Neuronal stem cell (in vitro differentiated cells): ENCODE measurements around the gene MESD.

Experiments used
- DNase-seq: peaks from one replicate; pipeline ENCODE4 v3.0.0-alpha.2; 2013; ENCODE audit warnings: low spot score
- H2AFZ ChIP-seq: one replicate; pipeline ENCODE4 v1.6.1; 2013; ENCODE audit warnings: mild to moderate bottlenecking, low read length, inconsistent platforms
- H2AK5ac ChIP-seq: 2 replicates; pipeline ENCODE4 v1.6.1; 2013; ENCODE audit warnings: low read depth, mild to moderate bottlenecking, inconsistent platforms, low read length, moderate library complexity, mixed read lengths
- H2BK120ac ChIP-seq: 2 replicates; pipeline ENCODE4 v1.6.1; 2013; ENCODE audit warnings: low read depth, mild to moderate bottlenecking, inconsistent platforms, low read length, moderate library complexity, mixed read lengths
- H2BK12ac ChIP-seq: one replicate; pipeline ENCODE4 v1.6.1; 2013; ENCODE audit warnings: low read length, inconsistent platforms
- H2BK15ac ChIP-seq: 2 replicates; pipeline ENCODE4 v1.6.1; 2013; ENCODE audit warnings: mild to moderate bottlenecking, low read length, inconsistent platforms, mixed read lengths
- H2BK5ac ChIP-seq: one replicate; pipeline ENCODE4 v1.6.1; 2013; ENCODE audit warnings: inconsistent platforms, mild to moderate bottlenecking, low read length, moderate library complexity
- H3K14ac ChIP-seq: one replicate; pipeline ENCODE4 v1.6.1; 2013; ENCODE audit warnings: low read length, inconsistent platforms
- H3K18ac ChIP-seq: 2 replicates; pipeline ENCODE4 v1.6.1; 2013; ENCODE audit warnings: low read length, inconsistent platforms
- H3K23ac ChIP-seq: 2 replicates; pipeline ENCODE4 v1.6.1; 2013; ENCODE audit warnings: low read depth, mild to moderate bottlenecking, mixed read lengths, low read length, inconsistent platforms; ENCODE audit not compliant: poor library complexity
- H3K27ac ChIP-seq: replicated peaks from 3 replicates; pipeline ENCODE4 v1.5.1; 2013; ENCODE audit warnings: low read length, inconsistent platforms
- H3K27me3 ChIP-seq, 3 experiments: 2 replicates each; pipeline ENCODE4 v1.6.1; 2013; ENCODE audit warnings: low read length in 3 of 3, mild to moderate bottlenecking in 2 of 3, inconsistent platforms in 1 of 3, low read depth in 1 of 3, mixed read lengths in 1 of 3, moderate library complexity in 1 of 3; ENCODE audit not compliant: control insufficient read depth in 3 of 3, insufficient read depth in 3 of 3
- H3K36me3 ChIP-seq, 2 donors: replicated peaks in 1 of 2; 2 replicates each; pipeline ENCODE4 v1.6.1; 2013; ENCODE audit warnings: low read length in 2 of 2; ENCODE audit not compliant: control insufficient read depth in 2 of 2, insufficient read depth in 2 of 2
- H3K4ac ChIP-seq: 2 replicates; pipeline ENCODE4 v1.6.1; 2013; ENCODE audit warnings: inconsistent platforms, mild to moderate bottlenecking, low read length, moderate library complexity
- H3K4me1 ChIP-seq, 2 donors: 1 replicate in 1 of 2; 2 replicates in 1 of 2; pipeline ENCODE4 v1.6.1; 2013; ENCODE audit warnings: low read length in 2 of 2, low read depth in 1 of 2; ENCODE audit not compliant: control insufficient read depth in 2 of 2, insufficient read depth in 1 of 2
- H3K4me2 ChIP-seq: one replicate; pipeline ENCODE4 v1.6.1; 2013; ENCODE audit warnings: mild to moderate bottlenecking, low read length, inconsistent platforms; ENCODE audit not compliant: insufficient read depth, poor library complexity, severe bottlenecking
- H3K4me3 ChIP-seq, 2 donors: 2 replicates each; pipeline ENCODE4 v1.5.1; 2013; ENCODE audit warnings: low read length in 2 of 2, mild to moderate bottlenecking in 2 of 2, inconsistent platforms in 1 of 2, moderate library complexity in 1 of 2
- H3K79me1 ChIP-seq: one replicate; pipeline ENCODE4 v1.6.1; 2013; ENCODE audit warnings: low read depth, mild to moderate bottlenecking, inconsistent platforms, low read length, moderate library complexity
- H3K9ac ChIP-seq: one replicate; pipeline ENCODE4 v1.6.1; 2013; ENCODE audit warnings: mild to moderate bottlenecking, low read depth, low read length, inconsistent platforms; ENCODE audit not compliant: poor library complexity
- H3K9me3 ChIP-seq, 2 donors: replicated peaks in 1 of 2; 2 replicates each; pipeline versions ENCODE3 to v1.6.1; 2013; ENCODE audit warnings: low read length in 2 of 2, mild to moderate bottlenecking in 2 of 2, inconsistent platforms in 1 of 2, low read depth in 1 of 2, mixed read lengths in 1 of 2, moderate library complexity in 1 of 2; ENCODE audit not compliant: control insufficient read depth in 2 of 2, insufficient read depth in 1 of 2
- H4K8ac ChIP-seq: one replicate; pipeline ENCODE4 v1.6.1; 2013; ENCODE audit warnings: low read depth, mild to moderate bottlenecking, inconsistent platforms, low read length, moderate library complexity
- H4K91ac ChIP-seq: one replicate; pipeline ENCODE4 v1.6.1; 2013; ENCODE audit warnings: low read length, low read depth, mild to moderate bottlenecking, inconsistent platforms; ENCODE audit not compliant: poor library complexity
- WGBS, 2 donors: extraction: QIAGEN DNeasy Blood & Tissue Kit; methylation state at CpG; one replicate each; pipeline ENCODE4 v1.1.7; 2013; ENCODE audit warnings: missing lambda C conversion rate in 2 of 2, mixed read lengths in 1 of 2; ENCODE audit not compliant: insufficient read length in 2 of 2, insufficient replicate concordance in 1 of 2; ENCODE audit errors: extremely low coverage in 2 of 2; 5-methylcytosine and 5-hydroxymethylcytosine counted together

Gene MESD

DNA sequence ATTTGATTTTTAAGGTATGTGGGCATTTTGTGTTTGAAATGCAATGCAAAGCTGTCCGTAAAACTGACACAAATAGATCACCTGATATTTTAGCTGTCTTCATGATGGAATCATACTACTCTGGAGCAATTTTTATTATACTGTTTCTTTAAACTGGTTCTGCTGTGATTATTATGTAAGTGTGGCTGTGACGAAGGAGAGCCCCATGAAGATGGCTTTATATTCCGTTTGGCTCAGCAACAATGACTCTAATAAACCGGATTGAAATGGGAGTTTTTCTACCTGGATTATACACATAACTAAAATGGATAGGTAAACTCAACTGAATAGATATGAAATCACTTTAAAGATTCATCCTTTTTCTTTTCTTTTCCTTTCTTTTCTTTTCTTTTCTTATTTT is 20.5 kb upstream of the MESD start:
- H3K18ac ChIP-seq = no peak overlapping the region

DNA sequence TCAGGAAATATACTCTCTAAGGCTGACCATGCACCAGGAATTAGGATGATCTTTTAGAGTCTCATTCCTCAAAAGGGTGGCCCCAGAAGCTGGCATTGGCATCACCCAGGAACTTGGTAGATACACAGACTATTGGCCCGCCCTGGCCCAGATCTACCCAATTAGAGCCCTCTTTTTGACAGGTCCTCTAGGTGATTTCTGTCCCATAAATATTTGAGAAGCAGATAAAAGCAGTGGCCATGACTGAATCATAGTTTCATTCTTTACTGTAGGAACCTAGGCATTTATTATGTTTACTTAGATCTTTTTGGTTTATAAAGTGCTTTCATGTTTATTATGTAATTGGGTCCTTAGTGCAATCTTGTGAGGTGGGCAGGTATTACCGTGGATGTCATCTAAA is 18.7 kb upstream of the MESD start:
- no peaks in the 10 kb centered on the region for H3K27me3 ChIP-seq
- no peak overlapping the region for H2BK5ac ChIP-seq
- no peaks in the 10 kb centered on the region for H3K4me1 ChIP-seq
- no peak overlapping the region for H3K18ac ChIP-seq
- H2BK120ac ChIP-seq = no peak overlapping the region
- no peak overlapping the region for H2BK12ac ChIP-seq
- no peak overlapping the region for H3K9ac ChIP-seq
- H3K14ac ChIP-seq = no peak overlapping the region
- DNase-seq = no peak
- no peak overlapping the region for H3K23ac ChIP-seq
- no peak overlapping the region for H2BK15ac ChIP-seq
- H3K79me1 ChIP-seq = no peaks in the 10 kb centered on the region
- no peak overlapping the region for H3K4ac ChIP-seq
- H3K27ac ChIP-seq = no peak overlapping the region
- no peak overlapping the region for H4K91ac ChIP-seq
- no CpG with 5 or more reads among the region's 2 CpGs for WGBS, 2 donors
- no peak overlapping the region for H2AFZ ChIP-seq
- no peaks in the 10 kb centered on the region for H3K9me3 ChIP-seq
- H3K36me3 ChIP-seq = peaks cover 0 to 24% of the 10 kb centered on the region in 2 donors
- no peak overlapping the region for H3K4me2 ChIP-seq
- no peak overlapping the region for H4K8ac ChIP-seq
- H2AK5ac ChIP-seq = no peak overlapping the region
- H3K4me3 ChIP-seq = no peak overlapping the region

More for the DNA sequence above, 20.5 kb upstream of the MESD start:
- H3K9ac ChIP-seq = no peak overlapping the region
- H3K79me1 ChIP-seq = no peaks in the 10 kb centered on the region
- no peak overlapping the region for H2BK120ac ChIP-seq
- no peak for DNase-seq
- no CpG with 5 or more reads among the region's 4 CpGs for WGBS, 2 donors
- no peaks in the 10 kb centered on the region for H3K27me3 ChIP-seq
- H3K4me1 ChIP-seq = peaks cover 0 to 3% of the 10 kb centered on the region in 2 donors
- no peak overlapping the region for H3K4me3 ChIP-seq
- H4K8ac ChIP-seq = no peak overlapping the region
- no peak overlapping the region for H4K91ac ChIP-seq
- H2BK5ac ChIP-seq = no peak overlapping the region
- no peak overlapping the region for H2AK5ac ChIP-seq
- H3K9me3 ChIP-seq = no peaks in the 10 kb centered on the region
- H2AFZ ChIP-seq = no peak overlapping the region
- H3K27ac ChIP-seq = no peak overlapping the region
- H3K36me3 ChIP-seq = peaks cover 0 to 6% of the 10 kb centered on the region in 2 donors
- no peak overlapping the region for H2BK15ac ChIP-seq
- no peak overlapping the region for H3K23ac ChIP-seq
- H3K4me2 ChIP-seq = no peak overlapping the region
- no peak overlapping the region for H3K14ac ChIP-seq
- H3K4ac ChIP-seq = no peak overlapping the region
- H2BK12ac ChIP-seq = no peak overlapping the region

DNA sequence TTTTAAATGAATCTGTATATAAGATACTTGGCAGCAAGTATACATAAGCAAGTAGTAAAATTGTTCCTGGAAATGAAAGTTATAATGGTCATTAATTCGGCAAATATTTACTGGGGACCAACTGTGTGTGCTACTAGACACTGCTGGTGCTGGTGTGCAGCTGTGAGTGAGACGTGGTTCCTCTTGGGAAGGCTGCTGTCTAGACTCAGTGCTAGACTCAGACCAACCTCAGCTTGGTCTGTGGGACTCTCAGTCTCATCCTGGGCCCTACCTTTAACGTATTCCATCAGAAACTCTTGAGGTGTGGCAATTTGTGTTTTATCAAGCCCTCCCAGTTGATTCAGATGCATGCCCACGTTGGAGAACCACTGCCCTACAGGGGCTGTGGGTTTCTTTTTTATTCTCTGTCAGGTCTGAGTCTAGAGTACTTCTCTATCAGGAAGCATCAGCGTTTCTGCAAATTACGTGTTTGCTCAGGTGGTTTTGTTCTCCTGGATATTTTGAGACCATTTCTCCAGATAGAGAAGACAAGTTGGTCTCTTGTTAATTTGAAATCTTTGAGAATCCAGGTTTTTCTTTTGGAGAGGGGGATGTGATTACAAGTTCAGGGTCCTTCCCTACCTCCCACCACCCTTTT is 17.9 kb upstream of the MESD start:
- Histone ChIP-seq H3K4me2 (no peak overlapping the region), H2BK15ac (no peak overlapping the region), H3K18ac (no peak overlapping the region), H4K91ac (no peak overlapping the region), H2BK120ac (no peak overlapping the region), H3K4me1 (peaks cover 0 to 4% of the 10 kb centered on the region in 2 donors), H3K79me1 (peaks cover 6% of the 10 kb centered on the region), H2BK5ac (no peak overlapping the region), H2AFZ (no peak overlapping the region), H3K4ac (no peak overlapping the region), H3K23ac (no peak overlapping the region), H3K27me3 (peaks cover 0 to 2% (median 0%) of the 10 kb centered on the region in 3 experiments), H3K4me3 (no peak overlapping the region), H2AK5ac (no peak overlapping the region), H4K8ac (no peak overlapping the region), H3K36me3 (peaks cover 6 to 32% of the 10 kb centered on the region in 2 donors), H3K9ac (no peak overlapping the region), H3K9me3 (peaks cover 5 to 6% of the 10 kb centered on the region in 2 donors), H2BK12ac (no peak overlapping the region), H3K27ac (no peak overlapping the region), H3K14ac (no peak overlapping the region)
- DNase-seq = no peak
- no CpG with 5 or more reads among the region's 6 CpGs for WGBS, 2 donors

DNA sequence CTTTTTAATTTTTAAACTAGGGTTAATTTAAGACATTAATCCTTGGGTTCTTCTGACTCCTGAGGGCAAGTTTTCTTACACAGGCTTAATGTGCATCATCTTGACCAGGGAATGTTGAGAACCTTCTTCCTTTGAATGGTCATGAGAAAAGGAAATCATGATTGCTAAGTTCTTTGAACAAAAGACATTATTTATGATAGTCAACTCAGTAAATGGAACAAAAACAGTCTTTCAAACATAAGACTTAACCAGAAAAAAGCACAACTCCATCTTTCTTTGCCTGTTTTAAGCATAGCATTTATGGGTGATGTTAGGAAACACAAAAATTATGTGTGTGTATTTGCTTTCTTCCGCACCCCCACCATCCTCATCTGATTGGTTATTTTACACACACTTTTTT is 16.5 kb upstream of the MESD start:
- Histone ChIP-seq H3K27ac (no peak overlapping the region), H3K4me1 (peaks cover 4 to 8% of the 10 kb centered on the region in 2 donors), H4K8ac (no peak overlapping the region), H3K4ac (no peak overlapping the region), H2BK12ac (no peak overlapping the region), H3K9me3 (peaks cover 5 to 10% of the 10 kb centered on the region in 2 donors), H4K91ac (no peak overlapping the region), H2AFZ (no peak overlapping the region), H3K9ac (no peak overlapping the region), H3K14ac (no peak overlapping the region), H3K36me3 (peaks cover 7 to 37% of the 10 kb centered on the region in 2 donors), H3K18ac (no peak overlapping the region), H3K27me3 (peaks cover 0 to 5% (median 0%) of the 10 kb centered on the region in 3 experiments), H2AK5ac (no peak overlapping the region), H3K4me2 (no peak overlapping the region), H3K23ac (no peak overlapping the region), H3K4me3 (no peak overlapping the region), H2BK5ac (no peak overlapping the region), H3K79me1 (peaks cover 13% of the 10 kb centered on the region), H2BK120ac (no peak overlapping the region), H2BK15ac (no peak overlapping the region)
- DNase-seq = no peak
- WGBS, 2 donors = no CpG with 5 or more reads among the region's 1 CpG
